Karpas-422 (cell line): ENCODE results near the gene CNTN4. TPM values are rescaled to one million over a fixed set of nuclear protein-coding genes. Genes with fewer than 3 reads are reported as not detected.
"Not testable (repeated sequence)": the region's sequence is repeated elsewhere in the genome, so short reads cannot be mapped to it uniquely, and the experiment has no call there.

Experiments used
- DNase-seq: peaks from one replicate; pipeline ENCODE4 v3.0.0-alpha.2; 2015
- H2AFZ ChIP-seq: fragments of 200-600 bp; sonication (generic); 2 replicates; pipeline ENCODE4 v1.6.1; 2014; ENCODE audit warnings: antibody characterized with exemption, low read length, mixed read lengths
- H3K27ac ChIP-seq: fragments of 200-600 bp; sonication (generic); 2 replicates; pipeline ENCODE4 v1.5.1; 2014; ENCODE audit warnings: mild to moderate bottlenecking, low read length, moderate library complexity
- H3K27me3 ChIP-seq: fragments of 200-600 bp; sonication (generic); 2 replicates; pipeline ENCODE4 v1.6.1; 2014; ENCODE audit warnings: low read length, mixed read lengths
- H3K36me3 ChIP-seq: fragments of 200-600 bp; sonication (generic); 2 replicates; pipeline ENCODE4 v1.6.1; 2014; ENCODE audit warnings: low read length, mixed read lengths; ENCODE audit not compliant: insufficient read depth
- H3K4me1 ChIP-seq: fragments of 200-600 bp; sonication (generic); 2 replicates; pipeline ENCODE4 v1.6.1; 2014; ENCODE audit warnings: mild to moderate bottlenecking, low read length, mixed read lengths
- H3K4me2 ChIP-seq: fragments of 200-600 bp; sonication (generic); 2 replicates; pipeline ENCODE4 v1.6.1; 2014; ENCODE audit warnings: low read length, low read depth, mild to moderate bottlenecking; ENCODE audit not compliant: poor library complexity, severe bottlenecking
- H3K4me3 ChIP-seq: fragments of 200-600 bp; sonication (generic); 2 replicates; pipeline ENCODE4 v1.5.1; 2014; ENCODE audit warnings: mild to moderate bottlenecking, antibody characterized with exemption, low read length, mixed read lengths
- H3K79me2 ChIP-seq: fragments of 200-600 bp; sonication (generic); 2 replicates; pipeline ENCODE4 v1.6.1; 2014; ENCODE audit warnings: mild to moderate bottlenecking, low read length, mixed read lengths
- H3K9ac ChIP-seq: fragments of 200-600 bp; sonication (generic); 2 replicates; pipeline ENCODE4 v1.6.0; 2014; ENCODE audit warnings: low read length
- H3K9me2 ChIP-seq: fragments of 200-600 bp; sonication (generic), shearing (Covaris generic); replicated peaks from 2 replicates; pipeline ENCODE4 v1.6.0; 2014; ENCODE audit warnings: mild to moderate bottlenecking, low read length, moderate library complexity; ENCODE audit not compliant: insufficient read depth
- H3K9me3 ChIP-seq: fragments of 300-700, 200-600 bp; sonication (generic); 2 replicates; pipeline ENCODE4 v1.6.1; 2014; ENCODE audit warnings: low read length, mixed read lengths
- H4K20me1 ChIP-seq: fragments of 200-600 bp; sonication (generic); 2 replicates; pipeline ENCODE4 v1.6.1; 2014; ENCODE audit warnings: mild to moderate bottlenecking, antibody characterized with exemption, low read length, low read depth; ENCODE audit not compliant: insufficient read depth
- total RNA-seq: library from RNA; depleted of rRNA; stranded (reverse); fragments of >200 nt; shearing (Covaris generic); gene quantifications from 2 replicates; pipeline ENCODE4 v1.2.3, GENCODE V29; 2014; ENCODE audit warnings: low replicate concordance

The CNTN4 gene
- total RNA-seq, 1 experiment from 2014 or later, result 0.19 TPM

DNA sequence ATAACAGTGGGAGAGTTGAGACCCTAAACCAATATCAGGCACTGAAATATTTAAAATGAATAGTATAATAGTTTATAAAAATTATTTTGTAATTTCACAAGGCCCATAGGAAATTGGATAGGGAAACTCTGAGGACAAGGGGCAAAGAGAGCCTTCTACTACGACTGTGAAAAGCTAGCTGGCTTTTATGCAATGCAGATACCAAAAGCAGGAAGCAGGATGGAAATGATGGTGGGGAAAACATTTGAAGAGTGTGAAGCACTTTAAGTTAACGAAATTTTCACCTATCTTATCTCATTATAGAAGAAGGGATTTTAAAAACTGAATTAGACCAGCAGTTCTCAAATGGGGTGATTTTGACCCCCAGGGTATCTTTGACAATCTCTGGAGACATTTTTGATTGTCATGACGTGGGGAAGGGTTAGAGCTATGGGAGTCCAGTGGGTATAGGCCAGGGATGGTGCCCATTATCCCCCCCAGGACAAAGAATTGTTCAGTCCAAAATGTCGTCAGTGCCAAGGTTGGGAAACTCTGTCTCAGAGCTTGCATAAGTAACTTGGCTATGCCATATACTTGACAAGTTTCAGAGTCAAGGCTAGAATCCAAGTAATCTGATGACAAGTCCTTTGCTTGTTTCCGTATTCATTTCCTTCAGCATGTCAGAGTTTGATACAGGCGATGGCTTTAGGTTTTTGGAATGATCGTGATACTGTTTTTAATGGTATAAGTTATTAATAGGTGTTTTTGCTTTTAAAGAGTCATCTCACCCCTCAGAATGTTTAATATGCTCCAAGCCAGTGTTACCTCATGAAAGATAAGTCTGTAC, 885.6 kb downstream of the CNTN4 start:
- H3K9me3 ChIP-seq, result no peaks in the 10 kb centered on the region
- no peak overlapping the region for H3K9ac ChIP-seq
- no peaks in the 10 kb centered on the region for H3K79me2 ChIP-seq
- no peak overlapping the region for H3K4me3 ChIP-seq
- H3K9me2 ChIP-seq, result no peaks in the 10 kb centered on the region
- no peak for DNase-seq
- no peak overlapping the region for H2AFZ ChIP-seq
- no peaks in the 10 kb centered on the region for H3K27me3 ChIP-seq
- H3K27ac ChIP-seq, result no peak overlapping the region
- H4K20me1 ChIP-seq, result no peaks in the 10 kb centered on the region
- no peaks in the 10 kb centered on the region for H3K4me1 ChIP-seq
- no peak overlapping the region for H3K4me2 ChIP-seq
- no peaks in the 10 kb centered on the region for H3K36me3 ChIP-seq

DNA sequence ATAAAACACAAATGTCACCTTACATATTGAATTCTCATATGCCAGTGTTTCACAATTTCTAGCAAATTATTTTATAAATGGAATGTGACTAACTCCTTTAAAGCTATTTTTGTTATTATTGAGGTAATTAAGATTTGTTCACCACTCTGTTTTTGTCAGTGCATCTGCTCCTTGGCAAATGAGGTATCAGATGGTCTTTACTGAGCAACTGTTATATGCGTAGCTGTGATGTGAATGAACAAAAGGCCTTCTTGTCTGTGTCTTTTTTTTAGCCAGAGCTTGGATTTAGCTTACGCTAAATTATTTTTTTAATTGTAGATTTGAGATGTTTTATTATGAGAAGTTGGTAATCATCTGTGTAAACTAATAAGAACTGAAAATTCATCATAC, 886.2 kb downstream of the CNTN4 start:
- Histone ChIP-seq H4K20me1 (no peaks in the 10 kb centered on the region), H3K4me2 (no peak overlapping the region), H2AFZ (no peak overlapping the region), H3K79me2 (no peaks in the 10 kb centered on the region), H3K36me3 (no peaks in the 10 kb centered on the region), H3K27me3 (no peaks in the 10 kb centered on the region), H3K9ac (no peak overlapping the region), H3K9me2 (no peaks in the 10 kb centered on the region), H3K27ac (no peak overlapping the region), H3K9me3 (no peaks in the 10 kb centered on the region), H3K4me1 (no peaks in the 10 kb centered on the region), H3K4me3 (no peak overlapping the region)
- no peak for DNase-seq

- Histone ChIP-seq H3K36me3 (no peaks in the 10 kb centered on the region), H3K9ac (no peak overlapping the region), H3K4me1 (no peaks in the 10 kb centered on the region), H3K4me3 (no peak overlapping the region), H3K27me3 (no peaks in the 10 kb centered on the region), H3K9me3 (no peaks in the 10 kb centered on the region), H4K20me1 (no peaks in the 10 kb centered on the region), H3K27ac (no peak overlapping the region), H3K79me2 (no peaks in the 10 kb centered on the region), H3K4me2 (no peak overlapping the region), H2AFZ (no peak overlapping the region), H3K9me2 (no peaks in the 10 kb centered on the region)
- no peak for DNase-seq
Measured at GRCh38 chr3:2985479-2985878, 886.8 kb downstream of the CNTN4 start.

DNA sequence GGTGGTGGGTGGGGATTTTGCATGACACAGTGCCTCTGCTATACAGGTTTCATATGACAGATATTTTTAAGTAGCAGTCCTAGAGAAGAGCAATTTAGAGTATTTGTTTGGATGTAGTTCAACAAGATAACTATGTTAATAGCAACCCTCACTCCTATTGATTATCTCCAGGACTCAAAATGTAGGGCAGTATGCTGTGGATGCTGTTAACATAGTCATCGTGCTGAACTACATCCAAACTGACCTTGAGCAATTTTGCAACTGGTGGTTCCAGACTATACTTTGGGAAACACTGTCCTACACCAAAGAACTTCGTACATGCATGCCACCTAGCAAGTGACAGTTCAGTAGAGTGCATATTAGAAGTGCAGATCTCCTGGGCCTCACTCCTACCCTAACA, 893.9 kb downstream of the CNTN4 start:
- H3K9me2 ChIP-seq, result no peaks in the 10 kb centered on the region
- H3K27me3 ChIP-seq, result no peaks in the 10 kb centered on the region
- no peak overlapping the region for H3K9ac ChIP-seq
- no peak for DNase-seq
- H3K4me1 ChIP-seq, result no peaks in the 10 kb centered on the region
- H3K4me3 ChIP-seq, result no peak overlapping the region
- H3K4me2 ChIP-seq, result no peak overlapping the region
- no peaks in the 10 kb centered on the region for H3K9me3 ChIP-seq
- H4K20me1 ChIP-seq, result no peaks in the 10 kb centered on the region
- no peaks in the 10 kb centered on the region for H3K36me3 ChIP-seq
- no peaks in the 10 kb centered on the region for H3K79me2 ChIP-seq
- H2AFZ ChIP-seq, result no peak overlapping the region
- no peak overlapping the region for H3K27ac ChIP-seq

DNA sequence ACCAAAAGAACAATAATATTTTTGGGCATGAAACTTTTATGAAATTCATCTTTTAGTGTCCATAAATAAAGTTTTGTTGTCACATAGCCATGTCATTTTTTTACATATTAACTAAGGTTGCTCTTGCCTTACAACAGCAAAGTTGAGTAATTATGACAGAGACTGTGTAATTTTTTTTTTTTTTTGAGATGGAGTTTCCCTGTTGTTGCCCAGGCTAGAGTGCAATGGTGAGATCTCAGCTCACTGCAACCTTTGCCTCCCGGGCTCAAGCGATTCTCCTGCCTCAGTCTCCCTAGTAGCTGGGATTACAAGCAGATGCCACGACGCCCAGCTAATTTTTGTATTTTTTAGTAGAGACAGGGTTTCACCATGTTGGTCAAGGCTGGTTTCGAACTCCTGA, 894.5 kb downstream of the CNTN4 start:
- not testable (repeated sequence) for H3K36me3 ChIP-seq, H3K4me3 ChIP-seq, H3K27ac ChIP-seq, H3K9me3 ChIP-seq, H3K27me3 ChIP-seq, H2AFZ ChIP-seq, H3K9me2 ChIP-seq, H3K79me2 ChIP-seq, DNase-seq, H3K4me1 ChIP-seq, H4K20me1 ChIP-seq, H3K4me2 ChIP-seq, H3K9ac ChIP-seq

DNA sequence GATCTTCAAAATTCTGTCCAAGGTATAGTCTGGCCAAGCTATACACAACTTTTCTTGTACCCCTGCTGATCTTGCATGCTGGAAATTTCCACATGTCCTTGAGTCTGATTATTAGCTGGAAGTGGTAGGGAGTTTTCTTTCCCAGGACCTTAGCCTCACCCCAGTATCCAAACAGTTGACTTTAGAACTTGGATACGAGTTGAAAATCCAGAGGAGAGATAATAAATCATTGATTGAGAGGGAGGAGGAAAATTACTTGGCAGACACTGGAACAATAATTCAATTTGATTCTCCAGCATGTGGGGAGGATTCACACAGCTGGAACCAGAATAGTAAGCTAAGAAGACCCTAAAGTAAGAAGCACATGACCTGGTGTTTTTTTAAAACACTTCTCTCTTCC, 895.1 kb downstream of the CNTN4 start:
- Histone ChIP-seq H3K4me1 (no peaks in the 10 kb centered on the region), H3K9me3 (no peaks in the 10 kb centered on the region), H3K4me3 (no peak overlapping the region), H3K36me3 (no peaks in the 10 kb centered on the region), H3K79me2 (no peaks in the 10 kb centered on the region), H3K4me2 (no peak overlapping the region), H2AFZ (no peak overlapping the region), H3K9me2 (no peaks in the 10 kb centered on the region), H3K27me3 (no peaks in the 10 kb centered on the region), H4K20me1 (no peaks in the 10 kb centered on the region), H3K9ac (no peak overlapping the region), H3K27ac (no peak overlapping the region)
- DNase-seq, result no peak

- no peak overlapping the region for H2AFZ ChIP-seq
- DNase-seq, result no peak
- no peaks in the 10 kb centered on the region for H3K79me2 ChIP-seq
- no peak overlapping the region for H3K4me3 ChIP-seq
- H3K4me1 ChIP-seq, result no peaks in the 10 kb centered on the region
- no peaks in the 10 kb centered on the region for H3K9me3 ChIP-seq
- H3K27me3 ChIP-seq, result no peaks in the 10 kb centered on the region
- no peaks in the 10 kb centered on the region for H3K9me2 ChIP-seq
- no peaks in the 10 kb centered on the region for H4K20me1 ChIP-seq
- no peaks in the 10 kb centered on the region for H3K36me3 ChIP-seq
- H3K4me2 ChIP-seq, result no peak overlapping the region
- H3K27ac ChIP-seq, result no peak overlapping the region
- no peak overlapping the region for H3K9ac ChIP-seq
Measured at GRCh38 chr3:2995195-2995594, 896.5 kb downstream of the CNTN4 start.

DNA sequence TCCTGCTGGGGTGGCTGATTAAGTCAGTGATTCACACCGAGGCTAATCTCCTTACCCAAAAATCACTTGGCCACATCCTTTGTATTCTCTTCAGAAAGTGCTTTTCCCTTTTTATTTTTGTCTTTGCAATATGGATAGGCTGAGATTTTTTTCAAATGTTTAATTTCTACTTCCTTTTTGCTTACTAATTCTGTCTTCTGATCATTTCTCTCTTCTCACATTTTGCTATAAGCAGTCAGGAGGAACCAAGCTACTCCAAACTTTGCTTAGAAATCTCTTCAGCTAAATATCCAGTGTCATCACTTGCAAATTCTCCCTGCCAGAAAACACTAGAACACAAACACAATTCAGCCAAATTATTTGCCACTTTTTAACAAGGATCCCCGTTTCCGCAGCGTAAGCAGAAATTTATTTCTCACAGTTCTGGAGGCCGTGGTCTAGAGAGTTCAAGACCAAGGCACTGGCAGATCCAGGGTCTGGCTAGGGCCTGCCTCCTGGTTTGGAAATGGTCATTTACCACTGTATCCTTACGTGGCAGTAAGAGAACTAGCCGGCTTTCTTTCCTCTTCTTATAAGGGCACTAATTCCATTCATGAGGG, 906.6 kb downstream of the CNTN4 start:
- H4K20me1 ChIP-seq, result no peaks in the 10 kb centered on the region
- H3K9me3 ChIP-seq, result no peaks in the 10 kb centered on the region
- DNase-seq, result no peak
- no peaks in the 10 kb centered on the region for H3K9me2 ChIP-seq
- no peak overlapping the region for H3K9ac ChIP-seq
- H3K4me1 ChIP-seq, result no peaks in the 10 kb centered on the region
- H3K79me2 ChIP-seq, result no peaks in the 10 kb centered on the region
- no peak overlapping the region for H3K27ac ChIP-seq
- H3K4me3 ChIP-seq, result no peak overlapping the region
- no peak overlapping the region for H3K4me2 ChIP-seq
- H2AFZ ChIP-seq, result no peak overlapping the region
- no peaks in the 10 kb centered on the region for H3K36me3 ChIP-seq
- H3K27me3 ChIP-seq, result no peaks in the 10 kb centered on the region
